ENCODE measurements around the gene POLA1.
"Not testable (repeated sequence)": the region's sequence is repeated elsewhere in the genome, so short reads cannot be mapped to it uniquely, and the experiment has no call there.

Gene POLA1

DNA sequence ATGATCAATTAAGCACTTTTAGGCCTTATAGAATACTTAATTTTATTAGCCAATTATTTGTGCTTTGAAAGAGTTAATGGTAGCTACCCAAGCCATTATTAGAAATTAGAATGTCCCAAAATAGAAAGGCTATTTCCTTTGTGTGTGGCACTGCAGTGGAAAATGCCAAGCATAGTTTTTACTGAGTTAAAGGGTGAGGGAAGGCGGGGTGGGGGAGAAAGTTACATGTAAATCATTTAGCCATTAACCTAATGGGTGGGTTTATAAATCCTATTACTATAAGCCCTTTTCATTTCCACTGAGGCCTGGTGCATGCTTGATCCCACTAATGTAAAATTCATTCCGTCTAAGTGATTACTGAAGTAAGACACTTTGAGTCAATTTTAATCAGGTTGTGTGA is 105.8 kb downstream of the POLA1 start:
- Histone ChIP-seq H3K27ac (ENCODE audit: low read depth, low read length) (no peak overlapping the region), H3K4me1 (ENCODE audit: insufficient read depth, low read length) (no peaks in the 10 kb centered on the region)
- 93% methylated on average over 1 of the region's 2 CpGs for WGBS

DNA sequence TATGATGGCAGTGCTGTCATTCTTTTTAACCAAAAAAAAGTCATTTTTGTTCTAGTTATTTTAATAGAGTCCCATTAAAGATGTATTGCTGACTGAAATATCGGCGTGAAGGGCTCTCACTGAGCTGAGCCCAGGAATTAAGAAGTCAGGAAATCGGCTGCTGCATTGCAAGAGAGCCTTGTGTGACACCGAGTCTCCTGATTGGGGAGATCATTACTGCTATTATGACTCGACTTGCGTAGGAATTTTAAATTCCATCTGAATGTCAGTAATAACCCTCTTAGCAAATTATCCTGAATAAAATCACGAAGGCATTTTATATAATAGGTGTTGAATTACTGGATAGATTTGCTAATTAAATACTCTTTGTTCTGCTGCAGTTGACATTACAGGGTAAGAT is 111.5 kb downstream of the POLA1 start:
- Histone ChIP-seq H3K9ac (ENCODE audit: low read depth, low read length) (no peak overlapping the region), H3K4me3 (ENCODE audit: low read length) (no peak overlapping the region), H3K36me3 (ENCODE audit: insufficient read depth, low read length) (peaks cover 14% of the 10 kb centered on the region; the same call in 1 of the 2 replicates), H3K27me3 (ENCODE audit: insufficient read depth, low read length) (no peaks in the 10 kb centered on the region), H3K27ac (ENCODE audit: low read depth, low read length) (no peak overlapping the region), H3K9me3 (ENCODE audit: insufficient read depth, low read depth, low read length) (no peaks in the 10 kb centered on the region), H3K4me1 (ENCODE audit: insufficient read depth, low read length) (no peaks in the 10 kb centered on the region)
- WGBS, result 91% methylated on average over 6 of the region's 7 CpGs

More for the DNA sequence above, 105.8 kb downstream of the POLA1 start:
- no peak overlapping the region for H3K4me3 ChIP-seq (ENCODE audit: low read length)
- H3K9ac ChIP-seq (ENCODE audit: low read depth, low read length), result no peak overlapping the region
- no peaks in the 10 kb centered on the region for H3K9me3 ChIP-seq (ENCODE audit: insufficient read depth, low read depth, low read length)
- H3K27me3 ChIP-seq (ENCODE audit: insufficient read depth, low read length), result no peaks in the 10 kb centered on the region
- peaks cover 7% of the 10 kb centered on the region; the same call in 1 of the 2 replicates for H3K36me3 ChIP-seq (ENCODE audit: insufficient read depth, low read length)

DNA sequence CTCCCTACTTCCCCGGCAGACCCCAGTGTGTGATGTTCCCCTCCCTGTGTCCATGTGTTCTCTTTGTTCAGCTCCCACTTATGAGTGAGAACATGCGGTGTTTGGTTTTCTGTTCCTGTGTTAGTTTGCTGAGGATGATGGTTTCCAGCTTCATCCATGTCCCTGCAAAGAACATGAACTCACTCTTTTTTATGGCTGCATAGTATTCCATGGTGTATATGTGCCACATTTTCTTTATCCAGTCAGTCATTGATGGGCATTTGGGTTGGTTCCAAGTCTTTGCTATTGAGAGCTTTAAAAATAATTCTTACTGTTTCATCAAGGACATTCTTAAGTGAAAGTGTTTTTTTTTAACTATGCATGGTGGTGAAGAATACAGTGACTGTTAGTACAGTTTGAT is 126.1 kb downstream of the POLA1 start:
- H3K9ac ChIP-seq (ENCODE audit: low read depth, low read length); H3K4me3 ChIP-seq (ENCODE audit: low read length); H3K4me1 ChIP-seq (ENCODE audit: insufficient read depth, low read length); H3K9me3 ChIP-seq (ENCODE audit: insufficient read depth, low read depth, low read length); H3K27me3 ChIP-seq (ENCODE audit: insufficient read depth, low read length); H3K27ac ChIP-seq (ENCODE audit: low read depth, low read length): not testable (repeated sequence)
- 80% methylated on average over 1 of the region's 2 CpGs for WGBS
- H3K36me3 ChIP-seq (ENCODE audit: insufficient read depth, low read length), result peaks cover 52% of the 10 kb centered on the region

DNA sequence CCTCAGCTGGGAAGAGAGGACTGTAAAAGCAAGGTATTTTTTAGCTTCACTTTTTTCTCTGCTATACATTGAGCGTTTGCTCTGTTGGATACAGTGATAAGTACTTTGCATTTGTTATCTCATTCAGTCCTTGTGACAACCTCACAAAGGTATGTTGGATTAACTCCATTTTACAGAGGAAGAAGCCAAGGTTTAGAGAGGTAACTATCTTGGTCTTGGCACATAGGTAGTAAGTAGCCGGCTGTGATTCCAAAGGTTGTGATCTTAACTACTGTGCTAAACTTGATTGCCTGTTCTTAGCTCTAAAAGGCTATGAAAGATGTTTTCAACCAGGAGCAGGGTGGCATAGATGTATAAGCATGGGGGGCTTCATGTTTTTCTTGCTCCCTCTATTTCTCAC is 134.4 kb downstream of the POLA1 start:
- H3K9ac ChIP-seq (ENCODE audit: low read depth, low read length), result no peak overlapping the region
- no peaks in the 10 kb centered on the region for H3K9me3 ChIP-seq (ENCODE audit: insufficient read depth, low read depth, low read length)
- peaks cover 52% of the 10 kb centered on the region for H3K36me3 ChIP-seq (ENCODE audit: insufficient read depth, low read length)
- H3K4me3 ChIP-seq (ENCODE audit: low read length), result no peak overlapping the region
- no peak overlapping the region for H3K27ac ChIP-seq (ENCODE audit: low read depth, low read length)
- H3K4me1 ChIP-seq (ENCODE audit: insufficient read depth, low read length), result no peaks in the 10 kb centered on the region
- WGBS, result 90% methylated on average over 2 of the region's 2 CpGs
- H3K27me3 ChIP-seq (ENCODE audit: insufficient read depth, low read length), result no peaks in the 10 kb centered on the region

DNA sequence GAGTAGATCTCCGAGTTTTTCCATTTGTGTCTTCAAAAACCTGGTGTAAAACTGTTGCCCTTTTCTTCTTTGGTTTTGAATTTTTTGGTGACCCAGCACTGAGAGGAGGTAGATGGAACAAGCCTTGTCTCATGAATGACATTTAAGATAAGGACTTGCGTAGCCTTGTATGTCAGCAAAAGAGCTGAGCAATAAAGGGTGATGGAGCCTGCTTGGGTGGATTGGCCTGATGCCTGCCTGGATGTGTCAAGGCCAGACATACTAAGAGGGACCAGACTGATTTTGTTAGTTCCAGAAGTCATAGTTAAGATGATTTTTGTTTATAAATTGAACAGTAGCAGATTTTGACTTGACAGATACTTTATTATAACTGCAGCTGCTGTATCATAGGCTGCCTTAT is 134.9 kb downstream of the POLA1 start:
- no peak overlapping the region for H3K4me3 ChIP-seq (ENCODE audit: low read length)
- H3K27me3 ChIP-seq (ENCODE audit: insufficient read depth, low read length), result no peaks in the 10 kb centered on the region
- no peak overlapping the region for H3K27ac ChIP-seq (ENCODE audit: low read depth, low read length)
- 95% methylated on average over 2 of the region's 2 CpGs for WGBS
- peaks cover 52% of the 10 kb centered on the region for H3K36me3 ChIP-seq (ENCODE audit: insufficient read depth, low read length)
- no peak overlapping the region for H3K9ac ChIP-seq (ENCODE audit: low read depth, low read length)
- H3K9me3 ChIP-seq (ENCODE audit: insufficient read depth, low read depth, low read length), result no peaks in the 10 kb centered on the region
- H3K4me1 ChIP-seq (ENCODE audit: insufficient read depth, low read length), result no peaks in the 10 kb centered on the region

DNA sequence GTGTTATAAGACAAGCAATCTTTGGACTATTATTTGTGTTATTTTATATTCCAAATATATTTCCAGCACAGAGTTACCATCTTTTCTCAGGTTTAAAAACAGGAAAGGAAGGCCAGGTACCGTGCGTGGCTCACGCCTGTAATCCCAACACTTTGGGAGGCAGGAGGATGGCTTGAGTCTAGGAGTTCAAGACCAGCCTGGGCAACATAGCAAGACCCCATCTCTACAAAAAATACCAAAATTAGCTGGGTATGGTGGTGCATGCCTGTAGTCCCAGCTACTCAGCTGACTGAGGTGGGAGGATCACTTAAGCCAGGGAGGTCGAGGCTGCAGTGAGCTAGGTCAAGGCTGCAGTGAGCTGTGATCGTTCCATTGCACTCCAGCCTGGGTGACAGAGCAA is 140.0 kb downstream of the POLA1 start:
- 92% methylated on average over 5 of the region's 5 CpGs for WGBS
- H3K4me3 ChIP-seq (ENCODE audit: low read length), result no peak overlapping the region
- no peaks in the 10 kb centered on the region for H3K9me3 ChIP-seq (ENCODE audit: insufficient read depth, low read depth, low read length)
- H3K27ac ChIP-seq (ENCODE audit: low read depth, low read length), result no peak overlapping the region
- no peaks in the 10 kb centered on the region for H3K27me3 ChIP-seq (ENCODE audit: insufficient read depth, low read length)
- H3K36me3 ChIP-seq (ENCODE audit: insufficient read depth, low read length), result peaks cover 15% of the 10 kb centered on the region; the same call in 1 of the 2 replicates
- no peak overlapping the region for H3K9ac ChIP-seq (ENCODE audit: low read depth, low read length)
- no peaks in the 10 kb centered on the region for H3K4me1 ChIP-seq (ENCODE audit: insufficient read depth, low read length)

DNA sequence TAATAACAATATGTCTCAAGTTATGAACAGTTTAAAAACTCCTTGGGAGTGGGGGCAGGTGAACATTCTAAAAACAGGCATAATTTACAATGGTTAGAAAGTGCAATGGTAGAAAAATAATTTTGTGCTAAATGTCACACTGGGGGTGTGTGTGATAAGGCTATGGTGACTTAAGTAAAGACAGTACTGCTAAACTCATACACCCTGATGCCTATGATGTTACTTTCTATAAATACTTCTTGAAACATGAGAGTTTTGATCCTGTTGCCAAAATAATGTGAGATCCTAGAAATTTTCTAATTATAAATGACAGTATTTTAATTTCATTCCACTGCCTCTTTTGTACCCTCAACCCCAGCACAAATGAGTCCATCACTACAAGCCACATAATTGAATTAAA is 144.2 kb downstream of the POLA1 start:
- no peak overlapping the region for H3K4me3 ChIP-seq (ENCODE audit: low read length)
- H3K27ac ChIP-seq (ENCODE audit: low read depth, low read length), result no peak overlapping the region
- no peaks in the 10 kb centered on the region for H3K4me1 ChIP-seq (ENCODE audit: insufficient read depth, low read length)
- H3K9me3 ChIP-seq (ENCODE audit: insufficient read depth, low read depth, low read length), result no peaks in the 10 kb centered on the region
- H3K36me3 ChIP-seq (ENCODE audit: insufficient read depth, low read length), result peaks cover 21% of the 10 kb centered on the region
- H3K27me3 ChIP-seq (ENCODE audit: insufficient read depth, low read length), result no peaks in the 10 kb centered on the region
- H3K9ac ChIP-seq (ENCODE audit: low read depth, low read length), result no peak overlapping the region

DNA sequence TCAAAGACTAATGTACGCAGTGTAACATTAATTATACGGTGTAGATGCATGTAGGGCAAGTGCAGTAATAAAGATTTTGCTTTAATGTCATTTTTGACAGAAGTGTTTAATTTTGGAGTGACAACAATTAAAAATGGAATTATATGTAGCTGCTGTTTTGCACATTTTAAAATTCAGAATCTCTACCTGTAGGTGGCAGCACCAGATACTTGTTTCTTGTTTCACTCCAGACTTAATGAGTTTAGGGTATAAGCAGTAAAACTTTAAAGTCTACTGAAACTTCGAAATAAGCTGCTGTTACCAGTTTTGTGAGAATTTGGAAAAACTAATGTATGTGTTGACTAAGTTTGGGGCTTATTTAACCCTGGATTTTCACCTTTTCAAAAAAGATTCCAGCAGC is 144.9 kb downstream of the POLA1 start:
- Histone ChIP-seq H3K9ac (ENCODE audit: low read depth, low read length) (no peak overlapping the region), H3K27me3 (ENCODE audit: insufficient read depth, low read length) (no peaks in the 10 kb centered on the region), H3K36me3 (ENCODE audit: insufficient read depth, low read length) (peaks cover 28% of the 10 kb centered on the region), H3K27ac (ENCODE audit: low read depth, low read length) (no peak overlapping the region), H3K9me3 (ENCODE audit: insufficient read depth, low read depth, low read length) (no peaks in the 10 kb centered on the region), H3K4me3 (ENCODE audit: low read length) (no peak overlapping the region), H3K4me1 (ENCODE audit: insufficient read depth, low read length) (no peaks in the 10 kb centered on the region)
- WGBS, result 74% methylated on average over 3 of the region's 3 CpGs

DNA sequence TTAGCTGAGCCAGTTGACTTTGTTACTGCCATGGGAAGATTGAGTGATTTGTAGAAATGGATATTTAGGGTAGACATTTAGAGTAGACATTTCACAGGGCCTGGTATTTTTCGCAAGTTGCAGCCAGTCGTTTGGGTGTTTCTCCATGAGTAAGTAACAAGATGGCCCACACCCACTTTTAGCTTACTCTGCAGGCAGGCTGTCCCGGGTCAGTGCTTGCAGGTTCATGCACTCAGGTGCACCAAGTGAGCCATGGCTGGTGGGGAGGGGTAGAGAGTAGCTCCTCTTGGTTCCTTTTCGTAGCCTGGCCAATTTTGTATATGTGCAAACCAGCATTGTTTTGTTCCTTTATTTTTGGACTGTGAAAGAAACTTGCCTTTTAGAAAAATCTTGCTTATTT is 145.6 kb downstream of the POLA1 start:
- Histone ChIP-seq H3K9ac (ENCODE audit: low read depth, low read length) (no peak overlapping the region), H3K9me3 (ENCODE audit: insufficient read depth, low read depth, low read length) (no peaks in the 10 kb centered on the region), H3K4me1 (ENCODE audit: insufficient read depth, low read length) (no peaks in the 10 kb centered on the region), H3K4me3 (ENCODE audit: low read length) (no peak overlapping the region), H3K36me3 (ENCODE audit: insufficient read depth, low read length) (peaks cover 34% of the 10 kb centered on the region), H3K27me3 (ENCODE audit: insufficient read depth, low read length) (no peaks in the 10 kb centered on the region), H3K27ac (ENCODE audit: low read depth, low read length) (no peak overlapping the region)
- WGBS, result 92% methylated on average over 4 of the region's 4 CpGs

DNA sequence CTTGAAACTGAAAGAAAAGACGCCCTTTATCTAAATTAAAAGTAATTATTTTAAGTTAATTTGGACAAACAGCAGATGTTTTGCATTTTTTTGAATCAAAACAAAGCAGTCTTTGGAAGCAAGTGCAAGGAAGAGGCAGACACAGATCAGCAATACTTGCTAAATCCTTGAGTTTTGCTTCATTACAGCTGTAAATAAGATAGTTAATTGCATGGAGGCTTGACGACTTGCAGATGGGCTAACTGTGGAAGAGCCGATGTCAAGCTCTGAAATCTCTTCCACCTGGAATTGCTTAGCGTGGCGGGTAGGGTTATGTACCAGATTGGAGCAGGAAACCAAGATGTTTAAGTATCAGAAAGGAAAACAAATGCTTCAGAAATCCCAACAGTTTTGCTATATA is 148.8 kb downstream of the POLA1 start:
- H3K27ac ChIP-seq (ENCODE audit: low read depth, low read length), result no peak overlapping the region
- no peaks in the 10 kb centered on the region for H3K9me3 ChIP-seq (ENCODE audit: insufficient read depth, low read depth, low read length)
- no peak overlapping the region for H3K4me3 ChIP-seq (ENCODE audit: low read length)
- H3K9ac ChIP-seq (ENCODE audit: low read depth, low read length), result no peak overlapping the region
- H3K4me1 ChIP-seq (ENCODE audit: insufficient read depth, low read length), result no peaks in the 10 kb centered on the region
- WGBS, result 92% methylated on average over 4 of the region's 5 CpGs
- no peaks in the 10 kb centered on the region for H3K27me3 ChIP-seq (ENCODE audit: insufficient read depth, low read length)
- peaks cover 57% of the 10 kb centered on the region for H3K36me3 ChIP-seq (ENCODE audit: insufficient read depth, low read length)

DNA sequence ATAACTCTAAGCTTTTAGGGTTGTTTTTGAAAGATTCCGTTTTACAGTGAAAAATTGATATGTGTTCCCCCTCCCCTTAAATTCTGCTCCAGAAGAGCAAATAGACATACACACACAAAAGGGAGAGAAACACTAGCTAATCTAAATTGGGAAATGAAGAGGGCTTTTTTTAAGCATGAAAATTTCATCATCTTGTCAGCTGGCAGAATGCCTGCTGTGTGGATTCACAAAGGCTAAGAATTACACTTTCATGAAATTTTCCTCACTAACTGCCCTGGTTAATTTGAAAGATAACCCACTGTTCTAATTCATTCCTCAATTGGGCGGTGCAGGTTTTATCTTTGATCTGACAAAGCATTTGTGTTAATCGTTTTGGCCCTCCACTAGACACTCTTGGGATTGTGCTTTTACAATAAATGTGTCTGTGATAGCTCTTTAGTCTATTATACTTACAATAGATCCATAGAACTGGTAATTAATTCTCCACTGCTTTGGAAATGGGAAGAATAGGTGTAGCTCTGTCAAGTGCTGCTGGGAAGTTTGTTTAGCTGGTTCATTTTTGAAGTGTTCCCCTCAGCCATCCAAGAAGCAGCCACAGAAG is 152.9 kb downstream of the POLA1 start:
- H3K4me3 ChIP-seq (ENCODE audit: low read length), result no peak overlapping the region
- H3K27me3 ChIP-seq (ENCODE audit: insufficient read depth, low read length), result no peaks in the 10 kb centered on the region
- WGBS, result 43% methylated on average over 2 of the region's 3 CpGs
- no peaks in the 10 kb centered on the region for H3K4me1 ChIP-seq (ENCODE audit: insufficient read depth, low read length)
- H3K36me3 ChIP-seq (ENCODE audit: insufficient read depth, low read length), result peaks cover 62% of the 10 kb centered on the region
- no peak overlapping the region for H3K27ac ChIP-seq (ENCODE audit: low read depth, low read length)
- H3K9ac ChIP-seq (ENCODE audit: low read depth, low read length), result no peak overlapping the region
- no peaks in the 10 kb centered on the region for H3K9me3 ChIP-seq (ENCODE audit: insufficient read depth, low read depth, low read length)

DNA sequence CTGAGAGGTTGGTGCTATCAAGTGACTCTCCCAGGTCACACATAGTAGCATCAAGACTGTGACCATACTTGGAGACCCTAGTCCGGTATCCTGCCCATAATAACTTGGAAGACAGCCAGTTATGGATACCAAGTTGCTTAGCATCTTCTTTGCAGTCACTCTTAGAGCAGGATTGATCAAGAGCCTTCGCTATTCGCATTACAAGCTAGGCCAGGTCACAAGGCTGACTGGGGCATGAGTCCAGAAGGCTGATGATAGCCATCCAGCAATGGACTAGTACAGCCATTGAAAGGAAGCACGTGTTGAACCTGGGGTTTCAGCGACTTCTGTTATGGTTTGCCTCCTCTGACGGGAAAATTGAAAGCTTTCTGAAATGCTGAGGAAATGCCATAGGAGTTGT is 157.6 kb downstream of the POLA1 start:
- no peak overlapping the region for H3K27ac ChIP-seq (ENCODE audit: low read depth, low read length)
- H3K4me3 ChIP-seq (ENCODE audit: low read length), result no peak overlapping the region
- no peaks in the 10 kb centered on the region for H3K27me3 ChIP-seq (ENCODE audit: insufficient read depth, low read length)
- no peaks in the 10 kb centered on the region for H3K9me3 ChIP-seq (ENCODE audit: insufficient read depth, low read depth, low read length)
- H3K4me1 ChIP-seq (ENCODE audit: insufficient read depth, low read length), result no peaks in the 10 kb centered on the region
- H3K36me3 ChIP-seq (ENCODE audit: insufficient read depth, low read length), result peaks cover 29% of the 10 kb centered on the region; the same call in 1 of the 2 replicates
- H3K9ac ChIP-seq (ENCODE audit: low read depth, low read length), result no peak overlapping the region
- 97% methylated on average over 6 of the region's 6 CpGs for WGBS

Data from HUES64 (cell line).